ENCODE data around the gene CTF1.
A peak's percentile ranks its signal among the peaks of the same experiment; 100 is the strongest.

CTF1 gene

GRCh38 chr16:30921748-30922419 is 25.5 kb downstream of the CTF1 start:
- no peak overlapping the region for H2BK120ac ChIP-seq (ENCODE audit: low read depth, low read length)
- H3K27ac ChIP-seq (ENCODE audit: low read depth, low read length) = peak overlapping the region; percentile 70
- peak overlapping the region; percentile 82 for H3K4me3 ChIP-seq (ENCODE audit: low read length)
- H3K18ac ChIP-seq (ENCODE audit: low read length) = peak overlapping the region; percentile 60
- no peak overlapping the region for H2BK15ac ChIP-seq (replicated peaks; ENCODE audit: low read depth)
- H3K36me3 ChIP-seq (ENCODE audit: control insufficient read depth, insufficient read depth, low read length) = peaks cover 1% of the 10 kb centered on the region
- H4K8ac ChIP-seq (ENCODE audit: low read depth, low read length) = no peak overlapping the region
- H3K9ac ChIP-seq (ENCODE audit: low read length) = peak overlapping the region; percentile 93
- H3K4me1 ChIP-seq (ENCODE audit: control insufficient read depth, low read depth, low read length) = no peaks in the 10 kb centered on the region
- no peak overlapping the region for H2BK5ac ChIP-seq (ENCODE audit: low read length)
- peak overlapping the region; percentile 99 for H3K56ac ChIP-seq (ENCODE audit: low read length)
- H3K4me2 ChIP-seq (ENCODE audit: low read length) = peak overlapping the region; percentile 96
- H3K27me3 ChIP-seq (ENCODE audit: insufficient read depth, low read length, poor library complexity) = no peaks in the 10 kb centered on the region
- no peak overlapping the region for H2AK5ac ChIP-seq (ENCODE audit: low read length)
- no CpG with 5 or more reads among the region's 37 CpGs for WGBS (ENCODE audit: extremely low coverage, insufficient coverage, low lambda C conversion rate)
- H4K5ac ChIP-seq (ENCODE audit: low read length) = no peak overlapping the region
- no peak overlapping the region for H3K4ac ChIP-seq (ENCODE audit: low read depth, low read length)
- H3K23ac ChIP-seq (ENCODE audit: low read length) = no peak overlapping the region
- peaks cover 9% of the 10 kb centered on the region for H3K79me1 ChIP-seq (ENCODE audit: low read length)
- H3K79me2 ChIP-seq (ENCODE audit: control insufficient read depth, insufficient read depth, low read length) = peaks cover 12% of the 10 kb centered on the region
- peak; percentile 97 for DNase-seq

- peak overlapping the region; percentile 93 for H2BK5ac ChIP-seq (ENCODE audit: low read length)
- H3K18ac ChIP-seq (ENCODE audit: low read length) = peak overlapping the region; percentile 25
- H3K4me3 ChIP-seq (ENCODE audit: low read length) = peak overlapping the region; percentile 82
- H3K79me1 ChIP-seq (ENCODE audit: low read length) = peaks cover 10% of the 10 kb centered on the region
- H2AK5ac ChIP-seq (ENCODE audit: low read length) = no peak overlapping the region
- no peak overlapping the region for H2BK15ac ChIP-seq (replicated peaks; ENCODE audit: low read depth)
- H3K4me2 ChIP-seq (ENCODE audit: low read length) = peak overlapping the region; percentile 96
- no peak overlapping the region for H2BK120ac ChIP-seq (ENCODE audit: low read depth, low read length)
- H3K23ac ChIP-seq (ENCODE audit: low read length) = no peak overlapping the region
- peak overlapping the region; percentile 99 for H3K56ac ChIP-seq (ENCODE audit: low read length)
- H3K27ac ChIP-seq (ENCODE audit: low read depth, low read length) = peak overlapping the region; percentile 86
- H3K4me1 ChIP-seq (ENCODE audit: control insufficient read depth, low read depth, low read length) = no peaks in the 10 kb centered on the region
- peaks cover 5% of the 10 kb centered on the region for H3K36me3 ChIP-seq (ENCODE audit: control insufficient read depth, insufficient read depth, low read length)
- no peak overlapping the region for H3K4ac ChIP-seq (ENCODE audit: low read depth, low read length)
- WGBS (ENCODE audit: extremely low coverage, insufficient coverage, low lambda C conversion rate) = no CpG with 5 or more reads among the region's 42 CpGs
- peaks cover 12% of the 10 kb centered on the region for H3K79me2 ChIP-seq (ENCODE audit: control insufficient read depth, insufficient read depth, low read length)
- DNase-seq = peak; percentile 100
- H3K9ac ChIP-seq (ENCODE audit: low read length) = peak overlapping the region; percentile 93
- H4K8ac ChIP-seq (ENCODE audit: low read depth, low read length) = no peak overlapping the region
- no peaks in the 10 kb centered on the region for H3K27me3 ChIP-seq (ENCODE audit: insufficient read depth, low read length, poor library complexity)
- H4K5ac ChIP-seq (ENCODE audit: low read length) = peak overlapping the region; percentile 26
Observed at GRCh38 chr16:30922420-30922959, 26.1 kb downstream of the CTF1 start.

- Histone ChIP-seq H3K27ac (ENCODE audit: low read depth, low read length) (peak overlapping the region; percentile 86), H3K4me2 (ENCODE audit: low read length) (peak overlapping the region; percentile 57), H2BK5ac (ENCODE audit: low read length) (peak overlapping the region; percentile 93), H3K23ac (ENCODE audit: low read length) (no peak overlapping the region), H2BK15ac (replicated peaks; ENCODE audit: low read depth) (no peak overlapping the region), H3K4me3 (ENCODE audit: low read length) (peak overlapping the region; percentile 66), H3K4ac (ENCODE audit: low read depth, low read length) (no peak overlapping the region), H3K56ac (ENCODE audit: low read length) (peak overlapping the region; percentile 97), H3K4me1 (ENCODE audit: control insufficient read depth, low read depth, low read length) (no peaks in the 10 kb centered on the region), H3K79me1 (ENCODE audit: low read length) (peaks cover 10% of the 10 kb centered on the region), H4K5ac (ENCODE audit: low read length) (peak overlapping the region; percentile 26), H4K8ac (ENCODE audit: low read depth, low read length) (no peak overlapping the region), H3K9ac (ENCODE audit: low read length) (peak overlapping the region; percentile 85), H2AK5ac (ENCODE audit: low read length) (no peak overlapping the region), H3K27me3 (ENCODE audit: insufficient read depth, low read length, poor library complexity) (no peaks in the 10 kb centered on the region), H3K36me3 (ENCODE audit: control insufficient read depth, insufficient read depth, low read length) (peaks cover 5% of the 10 kb centered on the region), H3K18ac (ENCODE audit: low read length) (peak overlapping the region; percentile 25), H3K79me2 (ENCODE audit: control insufficient read depth, insufficient read depth, low read length) (peaks cover 12% of the 10 kb centered on the region), H2BK120ac (ENCODE audit: low read depth, low read length) (no peak overlapping the region)
- no CpG with 5 or more reads among the region's 33 CpGs for WGBS (ENCODE audit: extremely low coverage, insufficient coverage, low lambda C conversion rate)
- peak; percentile 100 for DNase-seq
Observed at GRCh38 chr16:30922960-30923535, 26.6 kb downstream of the CTF1 start.

GRCh38 chr16:30923554-30924075 is 27.2 kb downstream of the CTF1 start, which contains the start of gene FBXL19:
TSS of gene FBXL19 (plus strand) at chr16:30923572. CDS start at chr16:30925755, 2,183 bp downstream.
- Histone ChIP-seq H3K27me3 (ENCODE audit: insufficient read depth, low read length, poor library complexity) (no peaks in the 10 kb centered on the region), H3K23ac (ENCODE audit: low read length) (peak within 1 kb of the TSS; percentile 48), H3K4me2 (ENCODE audit: low read length) (peak within 1 kb of the TSS; percentile 57), H2BK120ac (ENCODE audit: low read depth, low read length) (peak within 1 kb of the TSS; percentile 66), H3K56ac (ENCODE audit: low read length) (peak within 1 kb of the TSS; percentile 97), H3K36me3 (ENCODE audit: control insufficient read depth, insufficient read depth, low read length) (peaks cover 9% of the 10 kb centered on the region), H3K4me1 (ENCODE audit: control insufficient read depth, low read depth, low read length) (no peaks in the 10 kb centered on the region), H3K79me2 (ENCODE audit: control insufficient read depth, insufficient read depth, low read length) (peaks cover 12% of the 10 kb centered on the region), H4K8ac (ENCODE audit: low read depth, low read length) (peak within 1 kb of the TSS; percentile 88), H2AK5ac (ENCODE audit: low read length) (no peak within 1 kb of the TSS), H4K5ac (ENCODE audit: low read length) (peak within 1 kb of the TSS; percentile 26), H2BK5ac (ENCODE audit: low read length) (peak within 1 kb of the TSS; percentile 93), H3K27ac (ENCODE audit: low read depth, low read length) (peak within 1 kb of the TSS; percentile 87), H3K79me1 (ENCODE audit: low read length) (peaks cover 10% of the 10 kb centered on the region), H3K9ac (ENCODE audit: low read length) (peak within 1 kb of the TSS; percentile 85), H3K18ac (ENCODE audit: low read length) (peak within 1 kb of the TSS; percentile 93), H2BK15ac (replicated peaks; ENCODE audit: low read depth) (no peak within 1 kb of the TSS), H3K4me3 (ENCODE audit: low read length) (peak within 1 kb of the TSS; percentile 67), H3K4ac (ENCODE audit: low read depth, low read length) (peak within 1 kb of the TSS; percentile 96)
- no CpG with 5 or more reads among the region's 31 CpGs for WGBS (ENCODE audit: extremely low coverage, insufficient coverage, low lambda C conversion rate)
- peak; percentile 89 for DNase-seq

GRCh38 chr16:30924076-30924912 is 27.9 kb downstream of the CTF1 start:
- H3K79me1 ChIP-seq (ENCODE audit: low read length) = peaks cover 10% of the 10 kb centered on the region
- no CpG with 5 or more reads among the region's 53 CpGs for WGBS (ENCODE audit: extremely low coverage, insufficient coverage, low lambda C conversion rate)
- peak; percentile 63 for DNase-seq

More at GRCh38 chr16:30924076-30924912, 27.9 kb downstream of the CTF1 start:
- Histone ChIP-seq H4K8ac (ENCODE audit: low read depth, low read length) (peak overlapping the region; percentile 88), H3K4me2 (ENCODE audit: low read length) (peak overlapping the region; percentile 25), H3K18ac (ENCODE audit: low read length) (peak overlapping the region; percentile 93), H2AK5ac (ENCODE audit: low read length) (no peak overlapping the region), H4K5ac (ENCODE audit: low read length) (no peak overlapping the region), H2BK15ac (replicated peaks; ENCODE audit: low read depth) (no peak overlapping the region), H3K9ac (ENCODE audit: low read length) (peak overlapping the region; percentile 85), H2BK120ac (ENCODE audit: low read depth, low read length) (peak overlapping the region; percentile 66), H3K4me3 (ENCODE audit: low read length) (peak overlapping the region; percentile 67), H2BK5ac (ENCODE audit: low read length) (peak overlapping the region; percentile 23), H3K4ac (ENCODE audit: low read depth, low read length) (peak overlapping the region; percentile 96), H3K56ac (ENCODE audit: low read length) (peak overlapping the region; percentile 91), H3K4me1 (ENCODE audit: control insufficient read depth, low read depth, low read length) (no peaks in the 10 kb centered on the region), H3K23ac (ENCODE audit: low read length) (peak overlapping the region; percentile 48), H3K36me3 (ENCODE audit: control insufficient read depth, insufficient read depth, low read length) (peaks cover 11% of the 10 kb centered on the region), H3K27me3 (ENCODE audit: insufficient read depth, low read length, poor library complexity) (no peaks in the 10 kb centered on the region), H3K79me2 (ENCODE audit: control insufficient read depth, insufficient read depth, low read length) (peaks cover 12% of the 10 kb centered on the region), H3K27ac (ENCODE audit: low read depth, low read length) (peak overlapping the region; percentile 87)
